RWPE2 (cell line): Measurements from ENCODE around the gene RTP3.
"Not testable (repeated sequence)": the region's sequence is repeated elsewhere in the genome, so short reads cannot be mapped to it uniquely, and the experiment has no call there.

ENCODE experiments used
- ATAC-seq: fragments of 200-7000 bp; cut with Tn5 transposase; 3 replicates; pipeline ENCODE4 v1.9.1; 2021; ENCODE audit warnings: low read depth
- DNase-seq: peaks from one replicate; pipeline ENCODE4 v3.0.0-alpha.2; 2020; ENCODE audit warnings: low spot score
- H3K27ac ChIP-seq: fragments of 450-650 bp; 2 replicates; pipeline ENCODE4 v1.5.1; 2017; ENCODE audit warnings: mild to moderate bottlenecking; ENCODE audit not compliant: poor library complexity, severe bottlenecking
- H3K27me3 ChIP-seq: fragments of 250-450 bp; sonication (Bioruptor Pico); 2 replicates; pipeline ENCODE4 v1.5.1; 2021; ENCODE audit warnings: mild to moderate bottlenecking, moderate library complexity; ENCODE audit not compliant: insufficient read depth, poor library complexity, severe bottlenecking
- H3K36me3 ChIP-seq: fragments of 250-450 bp; sonication (Bioruptor Pico); 2 replicates; pipeline ENCODE4 v1.5.1; 2020; ENCODE audit warnings: low read depth, mild to moderate bottlenecking, moderate library complexity
- H3K4me1 ChIP-seq: fragments of 250-450 bp; sonication (Bioruptor Pico); 2 replicates; pipeline ENCODE4 v1.5.1; 2021; ENCODE audit warnings: mild to moderate bottlenecking, moderate library complexity; ENCODE audit not compliant: insufficient read depth, poor library complexity, severe bottlenecking
- H3K4me3 ChIP-seq: fragments of 250-450 bp; sonication (Bioruptor Pico); 2 replicates; pipeline ENCODE4 v1.5.1; 2021; ENCODE audit warnings: mild to moderate bottlenecking, moderate library complexity; ENCODE audit not compliant: severe bottlenecking
- H3K9me3 ChIP-seq: fragments of 250-450 bp; sonication (Bioruptor Pico); 2 replicates; pipeline ENCODE4 v1.5.1; 2021; ENCODE audit warnings: mild to moderate bottlenecking, moderate library complexity; ENCODE audit not compliant: severe bottlenecking
- CTCF ChIP-seq: fragments of 450-650 bp; IDR thresholded peaks from one replicate; pipeline ENCODE4 v1.5.1; 2017; ENCODE audit warnings: mild to moderate bottlenecking, moderate library complexity; ENCODE audit not compliant: poor library complexity, severe bottlenecking

The RTP3 gene

GRCh38 chr3:46491089-46492070, 6.4 kb upstream of the RTP3 start:
- H3K27ac ChIP-seq: no peak overlapping the region
- TF ChIP-seq CTCF: no peak

GRCh38 chr3:46492890-46493547, 4.8 kb upstream of the RTP3 start:
- ATAC-seq (no peak), DNase-seq (no peak)
- Histone ChIP-seq H3K27me3 (no peaks in the 10 kb centered on the region), H3K36me3 (no peaks in the 10 kb centered on the region), H3K4me1 (peaks cover 14% of the 10 kb centered on the region), H3K4me3 (no peak overlapping the region), H3K27ac (no peak overlapping the region), H3K9me3 (no peaks in the 10 kb centered on the region)
- no peak for TF ChIP-seq CTCF

More at GRCh38 chr3:46491089-46492070, 6.4 kb upstream of the RTP3 start:
- DNase-seq (no peak), ATAC-seq (no peak)
- no peak overlapping the region for H3K4me3 ChIP-seq
- no peaks in the 10 kb centered on the region for H3K27me3 ChIP-seq
- no peaks in the 10 kb centered on the region for H3K9me3 ChIP-seq
- peaks cover 14% of the 10 kb centered on the region for H3K4me1 ChIP-seq
- H3K36me3 ChIP-seq: no peaks in the 10 kb centered on the region

- H3K36me3 ChIP-seq, DNase-seq, ATAC-seq, H3K9me3 ChIP-seq, H3K27me3 ChIP-seq, H3K27ac ChIP-seq, H3K4me3 ChIP-seq: not testable (repeated sequence)
- peaks cover 14% of the 10 kb centered on the region for H3K4me1 ChIP-seq
These were observed 3.3 kb upstream of the RTP3 start for GRCh38 chr3:46494491-46494890.

- H3K27me3 ChIP-seq: no peaks in the 10 kb centered on the region
- H3K4me1 ChIP-seq: peaks cover 16% of the 10 kb centered on the region
- H3K27ac ChIP-seq: no peak overlapping the region
- H3K9me3 ChIP-seq: no peaks in the 10 kb centered on the region
- ATAC-seq: peak; percentile 82; the same call in 2 of the 3 replicates
- H3K4me3 ChIP-seq: no peak overlapping the region
- TF ChIP-seq CTCF: no peak
- no peak for DNase-seq
- H3K36me3 ChIP-seq: no peaks in the 10 kb centered on the region
These were observed 1.8 kb upstream of the RTP3 start for GRCh38 chr3:46495901-46496456.

GRCh38 chr3:46496746-46497555, 825 bp upstream of the RTP3 start:
- Histone ChIP-seq H3K4me3 (no peak overlapping the region), H3K4me1 (peaks cover 9% of the 10 kb centered on the region), H3K9me3 (no peaks in the 10 kb centered on the region), H3K27me3 (no peaks in the 10 kb centered on the region), H3K27ac (no peak overlapping the region), H3K36me3 (no peaks in the 10 kb centered on the region)
- DNase-seq: no peak
- TF ChIP-seq CTCF: no peak
- ATAC-seq: no peak
